Measurements from ENCODE around the gene SPOCK1. TPM values are rescaled to one million over a fixed set of nuclear protein-coding genes. Genes with fewer than 3 reads are reported as not detected.

Gene SPOCK1
- total and polyA plus RNA-seq, 9 of the 15 experiments (the other 6 are each of a cell fraction or from before 2014, with no cell fraction given), result 0.01 to 0.35 (median 0.04) TPM; not detected in 6

DNA sequence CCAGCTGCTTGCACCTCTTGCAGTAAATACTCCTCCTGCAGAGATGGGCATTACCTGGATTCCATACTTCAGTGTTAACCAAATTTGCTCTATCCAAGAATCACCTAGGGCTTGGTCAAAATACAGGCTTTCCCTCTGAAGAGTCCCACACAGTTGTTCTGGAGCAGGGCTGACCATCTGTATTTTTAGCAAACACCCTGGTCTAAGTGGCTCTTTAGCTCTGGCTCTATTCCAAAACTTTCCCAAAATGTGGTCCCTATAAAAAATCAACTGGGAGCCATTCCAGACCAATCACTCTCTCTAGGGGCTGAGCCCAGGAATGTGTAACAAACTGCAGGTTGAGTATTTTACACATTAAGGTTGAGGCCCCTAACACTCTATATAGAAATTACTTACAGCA, 153.7 kb downstream of the SPOCK1 start (continued):
- TF ChIP-seq, protein P1, sequence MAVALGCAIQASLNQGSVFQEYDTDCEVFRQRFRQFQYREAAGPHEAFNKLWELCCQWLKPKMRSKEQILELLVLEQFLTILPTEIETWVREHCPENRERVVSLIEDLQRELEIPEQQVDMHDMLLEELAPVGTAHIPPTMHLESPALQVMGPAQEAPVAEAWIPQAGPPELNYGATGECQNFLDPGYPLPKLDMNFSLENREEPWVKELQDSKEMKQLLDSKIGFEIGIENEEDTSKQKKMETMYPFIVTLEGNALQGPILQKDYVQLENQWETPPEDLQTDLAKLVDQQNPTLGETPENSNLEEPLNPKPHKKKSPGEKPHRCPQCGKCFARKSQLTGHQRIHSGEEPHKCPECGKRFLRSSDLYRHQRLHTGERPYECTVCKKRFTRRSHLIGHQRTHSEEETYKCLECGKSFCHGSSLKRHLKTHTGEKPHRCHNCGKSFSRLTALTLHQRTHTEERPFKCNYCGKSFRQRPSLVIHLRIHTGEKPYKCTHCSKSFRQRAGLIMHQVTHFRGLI (CRISPR knock-in tag; IDR thresholded peaks at IDR 0.05), result no peak
- TF ChIP-seq BHLHE40 (IDR thresholded peaks at IDR 0.05; ENCODE audit: low read length), result no peak
- TF ChIP-seq NCOR1 (IDR thresholded peaks at IDR 0.05), result no peak
- TF ChIP-seq ELF1 (tag; IDR thresholded peaks at IDR 0.05), result no peak
- TF ChIP-seq CREM (IDR thresholded peaks at IDR 0.05; ENCODE audit: low read depth), result no peak

DNA sequence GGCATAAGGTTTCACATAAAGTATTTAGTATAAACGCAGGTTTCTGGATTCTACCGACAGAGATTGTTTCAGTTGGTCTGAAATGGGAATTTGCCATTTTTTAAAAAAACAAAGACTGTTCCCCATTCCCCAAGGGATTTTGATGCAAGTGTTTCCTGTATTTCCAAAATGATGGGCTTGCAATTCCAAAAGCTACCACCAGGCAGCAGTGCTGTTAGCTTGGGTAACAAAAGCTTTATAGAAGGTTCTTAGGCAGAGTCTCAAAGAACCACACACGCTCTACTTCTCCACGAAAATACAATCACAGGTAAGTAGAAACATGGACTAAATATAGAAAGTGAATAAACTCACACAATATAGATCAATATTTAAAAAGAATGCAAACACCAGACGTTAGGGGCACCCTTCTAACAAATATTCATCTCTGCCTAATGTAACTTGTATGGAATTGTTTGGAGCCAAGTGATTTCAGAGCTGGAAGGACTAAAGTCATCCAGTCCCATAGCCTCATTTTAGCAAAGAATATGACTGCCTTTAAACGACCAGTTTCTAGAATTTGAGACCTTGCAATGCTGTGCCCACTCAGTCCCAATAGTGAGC, 154.3 kb downstream of the SPOCK1 start:
- WGBS (ENCODE audit: insufficient coverage, low coverage, missing lambda C conversion rate), result 2% methylated on average over 6 of the region's 6 CpGs
- Histone ChIP-seq H3K79me2 (ENCODE audit: control insufficient read depth, insufficient read depth, low read length) (no peaks in the 10 kb centered on the region), H3K36me3 (ENCODE audit: control insufficient read depth, insufficient read depth, low read length) (no peaks in the 10 kb centered on the region), H3K27ac (ENCODE audit: extremely low read depth, low read depth, low read length) (no peak overlapping the region), H3K9me3 (replicated peaks; ENCODE audit: control insufficient read depth, insufficient read depth, low read depth, low read length) (no peaks in the 10 kb centered on the region), H4K20me1 (replicated peaks; ENCODE audit: control insufficient read depth, insufficient read depth, low read length) (no peaks in the 10 kb centered on the region), H3K4me1 (replicated peaks in 1 of 2; ENCODE audit: control insufficient read depth in 2 of 2, insufficient read depth in 2 of 2, low read length in 2 of 2) (no peaks in the 10 kb centered on the region), H3K9ac (ENCODE audit: insufficient read depth in 1 of 2, low read depth in 2 of 2, low read length in 2 of 2) (no peak overlapping the region), H3K4me2 (ENCODE audit: insufficient read depth, low read length) (no peak overlapping the region), H2AFZ (ENCODE audit: low read depth, low read length) (no peak overlapping the region), H3K4me3 (no peak overlapping the region), H3K9me1 (ENCODE audit: control insufficient read depth, insufficient read depth, low read length) (no peaks in the 10 kb centered on the region), H3K27me3 (ENCODE audit: control insufficient read depth in 2 of 2, insufficient read depth in 2 of 2, low read length in 2 of 2) (no peaks in the 10 kb centered on the region; a peak in 1 of 5 replicates)
- DNase-seq (ENCODE audit: extremely low read depth in 1 of 4, low spot score in 3 of 4), result peak; percentile 28 to 57 (median 48)
- peak; percentile 61 for ATAC-seq
- POLR2A ChIA-PET, result interaction anchor here (0.6 to 0.7 kb wide), 3 partner anchors 9 to 79 kb away, joined by 3 read pairs; no protein-coding TSS in a partner anchor
- no TSS peak for BruUV-seq (replicated peaks)
- CTCF ChIA-PET (ENCODE audit: low intra/inter-chr PET ratio), result interaction anchor here (0.9 kb wide), 1 partner anchor 154 kb away, joined by 6 read pairs; the partner anchor contains the start of gene SPOCK1
- peak; percentile 82 for FAIRE-seq
- intact Hi-C loops (cut with micrococcal nuclease), result loop anchor here (1.0 kb wide), 1 partner anchor 154 kb away; the partner anchor contains the start of gene SPOCK1
- in situ Hi-C loops (cut with MboI), result no loop called here
- TF ChIP-seq ZNF644 (tag; IDR thresholded peaks at IDR 0.05; ENCODE audit: low read depth), result no peak
- peak; percentile 33 to 65; a peak in 3 of 4 replicates for TF ChIP-seq RAD21 (CRISPR knock-in tag; conservative IDR thresholded peaks at IDR 0.05 in 1 of 2, IDR thresholded peaks at IDR 0.05 in 1 of 2)
- TF ChIP-seq TAF9B (IDR thresholded peaks at IDR 0.05; ENCODE audit: partially characterized antibody), result no peak
- TF ChIP-seq SMC3 (conservative IDR thresholded peaks at IDR 0.05; ENCODE audit: insufficient read depth, low read depth, low read length), result 0 out of 2 replicates have a peak, but pooled peaks have one; percentile 23
- TF ChIP-seq, protein P2, sequence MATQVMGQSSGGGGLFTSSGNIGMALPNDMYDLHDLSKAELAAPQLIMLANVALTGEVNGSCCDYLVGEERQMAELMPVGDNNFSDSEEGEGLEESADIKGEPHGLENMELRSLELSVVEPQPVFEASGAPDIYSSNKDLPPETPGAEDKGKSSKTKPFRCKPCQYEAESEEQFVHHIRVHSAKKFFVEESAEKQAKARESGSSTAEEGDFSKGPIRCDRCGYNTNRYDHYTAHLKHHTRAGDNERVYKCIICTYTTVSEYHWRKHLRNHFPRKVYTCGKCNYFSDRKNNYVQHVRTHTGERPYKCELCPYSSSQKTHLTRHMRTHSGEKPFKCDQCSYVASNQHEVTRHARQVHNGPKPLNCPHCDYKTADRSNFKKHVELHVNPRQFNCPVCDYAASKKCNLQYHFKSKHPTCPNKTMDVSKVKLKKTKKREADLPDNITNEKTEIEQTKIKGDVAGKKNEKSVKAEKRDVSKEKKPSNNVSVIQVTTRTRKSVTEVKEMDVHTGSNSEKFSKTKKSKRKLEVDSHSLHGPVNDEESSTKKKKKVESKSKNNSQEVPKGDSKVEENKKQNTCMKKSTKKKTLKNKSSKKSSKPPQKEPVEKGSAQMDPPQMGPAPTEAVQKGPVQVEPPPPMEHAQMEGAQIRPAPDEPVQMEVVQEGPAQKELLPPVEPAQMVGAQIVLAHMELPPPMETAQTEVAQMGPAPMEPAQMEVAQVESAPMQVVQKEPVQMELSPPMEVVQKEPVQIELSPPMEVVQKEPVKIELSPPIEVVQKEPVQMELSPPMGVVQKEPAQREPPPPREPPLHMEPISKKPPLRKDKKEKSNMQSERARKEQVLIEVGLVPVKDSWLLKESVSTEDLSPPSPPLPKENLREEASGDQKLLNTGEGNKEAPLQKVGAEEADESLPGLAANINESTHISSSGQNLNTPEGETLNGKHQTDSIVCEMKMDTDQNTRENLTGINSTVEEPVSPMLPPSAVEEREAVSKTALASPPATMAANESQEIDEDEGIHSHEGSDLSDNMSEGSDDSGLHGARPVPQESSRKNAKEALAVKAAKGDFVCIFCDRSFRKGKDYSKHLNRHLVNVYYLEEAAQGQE (IDR thresholded peaks at IDR 0.05; ENCODE audit: borderline replicate concordance), result peak; percentile 45; the same call in 1 of the 2 replicates
- TF ChIP-seq, protein P2 (CRISPR knock-in tag; IDR thresholded peaks at IDR 0.05; ENCODE audit: low read depth), result no peak
